GM19193 (cell line): ENCODE measurements around the gene UBR3.

Source experiments
- POLR2A ChIP-seq: IDR thresholded peaks from 4 replicates; pipeline ENCODE4 v1.6.1; 2011; ENCODE audit not compliant: insufficient read depth, insufficient read length; ENCODE audit errors: extremely low read depth

The UBR3 gene

GRCh38 chr2:170019060-170019805 lies 192.0 kb downstream of the UBR3 start:
- TF ChIP-seq POLR2A = no peak

GRCh38 chr2:170020777-170021176 lies 193.5 kb downstream of the UBR3 start:
- TF ChIP-seq POLR2A = no peak

- TF ChIP-seq POLR2A = no peak
Observed at GRCh38 chr2:170022692-170023091, 195.4 kb downstream of the UBR3 start.

- no peak for TF ChIP-seq POLR2A
Observed at GRCh38 chr2:170024721-170025120, 197.5 kb downstream of the UBR3 start.

GRCh38 chr2:170025223-170025622 lies 198.0 kb downstream of the UBR3 start:
- TF ChIP-seq POLR2A = no peak

GRCh38 chr2:170026361-170026760 lies 199.1 kb downstream of the UBR3 start:
- TF ChIP-seq POLR2A = no peak

- TF ChIP-seq POLR2A = no peak
Observed at GRCh38 chr2:170029551-170029950, 202.3 kb downstream of the UBR3 start.

GRCh38 chr2:170030040-170030439 lies 202.8 kb downstream of the UBR3 start:
- TF ChIP-seq POLR2A = no peak

- no peak for TF ChIP-seq POLR2A
Observed at GRCh38 chr2:170031288-170031687, 204.0 kb downstream of the UBR3 start.

GRCh38 chr2:170034596-170034995 lies 207.3 kb downstream of the UBR3 start:
- no peak for TF ChIP-seq POLR2A

GRCh38 chr2:170038734-170039133 lies 211.5 kb downstream of the UBR3 start:
- no peak for TF ChIP-seq POLR2A

- TF ChIP-seq POLR2A = no peak
Observed at GRCh38 chr2:170039401-170040172, 212.3 kb downstream of the UBR3 start.

GRCh38 chr2:170044751-170045478 lies 217.7 kb downstream of the UBR3 start:
- no peak for TF ChIP-seq POLR2A

GRCh38 chr2:170047331-170048065 lies 220.2 kb downstream of the UBR3 start:
- no peak for TF ChIP-seq POLR2A

- TF ChIP-seq POLR2A = no peak
Observed at GRCh38 chr2:170052151-170052550, 224.9 kb downstream of the UBR3 start.

GRCh38 chr2:170054997-170055396 lies 227.7 kb downstream of the UBR3 start:
- no peak for TF ChIP-seq POLR2A

- TF ChIP-seq POLR2A = no peak
Observed at GRCh38 chr2:170056900-170057299, 229.6 kb downstream of the UBR3 start.
